ENCODE results near the gene SCML1. TPM values are rescaled to one million over a fixed set of nuclear protein-coding genes. Genes with fewer than 3 reads are reported as not detected.

SCML1 gene, protein sequence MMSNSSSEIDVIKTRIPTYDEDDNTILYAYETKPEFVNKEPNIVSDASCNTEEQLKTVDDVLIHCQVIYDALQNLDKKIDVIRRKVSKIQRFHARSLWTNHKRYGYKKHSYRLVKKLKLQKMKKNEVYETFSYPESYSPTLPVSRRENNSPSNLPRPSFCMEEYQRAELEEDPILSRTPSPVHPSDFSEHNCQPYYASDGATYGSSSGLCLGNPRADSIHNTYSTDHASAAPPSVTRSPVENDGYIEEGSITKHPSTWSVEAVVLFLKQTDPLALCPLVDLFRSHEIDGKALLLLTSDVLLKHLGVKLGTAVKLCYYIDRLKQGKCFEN
- total RNA-seq: 10 to 100 TPM in 1 of 2 donors, 1 to 10 TPM in 1; 5.9 to 47.6 TPM

- H3K36me3 ChIP-seq: no peaks in the 10 kb centered on the region
- peak within 1 kb of the TSS; percentile 88 to 93 for H3K27ac ChIP-seq
- H3K27me3 ChIP-seq (replicated peaks; ENCODE audit: insufficient read depth): no peaks in the 10 kb centered on the region
- TF ChIP-seq POLR2A (IDR thresholded peaks at IDR 0.05) (peak; percentile 65), POLR2AphosphoS5 (IDR thresholded peaks at IDR 0.05) (peak; percentile 74)
- TF ChIP-seq, protein P1, sequence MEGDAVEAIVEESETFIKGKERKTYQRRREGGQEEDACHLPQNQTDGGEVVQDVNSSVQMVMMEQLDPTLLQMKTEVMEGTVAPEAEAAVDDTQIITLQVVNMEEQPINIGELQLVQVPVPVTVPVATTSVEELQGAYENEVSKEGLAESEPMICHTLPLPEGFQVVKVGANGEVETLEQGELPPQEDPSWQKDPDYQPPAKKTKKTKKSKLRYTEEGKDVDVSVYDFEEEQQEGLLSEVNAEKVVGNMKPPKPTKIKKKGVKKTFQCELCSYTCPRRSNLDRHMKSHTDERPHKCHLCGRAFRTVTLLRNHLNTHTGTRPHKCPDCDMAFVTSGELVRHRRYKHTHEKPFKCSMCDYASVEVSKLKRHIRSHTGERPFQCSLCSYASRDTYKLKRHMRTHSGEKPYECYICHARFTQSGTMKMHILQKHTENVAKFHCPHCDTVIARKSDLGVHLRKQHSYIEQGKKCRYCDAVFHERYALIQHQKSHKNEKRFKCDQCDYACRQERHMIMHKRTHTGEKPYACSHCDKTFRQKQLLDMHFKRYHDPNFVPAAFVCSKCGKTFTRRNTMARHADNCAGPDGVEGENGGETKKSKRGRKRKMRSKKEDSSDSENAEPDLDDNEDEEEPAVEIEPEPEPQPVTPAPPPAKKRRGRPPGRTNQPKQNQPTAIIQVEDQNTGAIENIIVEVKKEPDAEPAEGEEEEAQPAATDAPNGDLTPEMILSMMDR (IDR thresholded peaks at IDR 0.05): no peak
- H3K4me3 ChIP-seq: peak within 1 kb of the TSS; percentile 45 to 46
- under 1% methylated on average over 43 of the region's 67 CpGs for WGBS
- no peaks in the 10 kb centered on the region for H3K4me1 ChIP-seq (replicated peaks)
- no peaks in the 10 kb centered on the region for H3K9me3 ChIP-seq
- intact Hi-C loops (cut with DNase I): no loop called here
- peak; percentile 97 for DNase-seq (ENCODE audit: low spot score)
Observed at GRCh38 chrX:17736856-17737709, at the start of gene SCML1. TSS of gene SCML1 (plus strand) at chrX:17737493. CDS start at chrX:17744187, 6,694 bp downstream.

- intact Hi-C loops (cut with DNase I): loop anchor here (5.0 kb wide), 2 partner anchors 95 to 310 kb away; partner anchors contain the start of gene NHS
- no peaks in the 10 kb centered on the region for H3K4me1 ChIP-seq (replicated peaks)
- no peaks in the 10 kb centered on the region for H3K9me3 ChIP-seq
- H3K4me3 ChIP-seq: no peak overlapping the region
- WGBS: 100% methylated on average over 5 of the region's 14 CpGs
- TF ChIP-seq, protein P1 (IDR thresholded peaks at IDR 0.05): no peak
- no peak for TF ChIP-seq POLR2AphosphoS5 (IDR thresholded peaks at IDR 0.05)
- no peak for TF ChIP-seq POLR2A (IDR thresholded peaks at IDR 0.05)
- no peak for DNase-seq (ENCODE audit: low spot score)
- H3K27me3 ChIP-seq (replicated peaks; ENCODE audit: insufficient read depth): no peaks in the 10 kb centered on the region
- no peaks in the 10 kb centered on the region for H3K36me3 ChIP-seq
- no peak overlapping the region for H3K27ac ChIP-seq
Observed at GRCh38 chrX:17687648-17688047, 49.6 kb upstream of the SCML1 start.

DNA sequence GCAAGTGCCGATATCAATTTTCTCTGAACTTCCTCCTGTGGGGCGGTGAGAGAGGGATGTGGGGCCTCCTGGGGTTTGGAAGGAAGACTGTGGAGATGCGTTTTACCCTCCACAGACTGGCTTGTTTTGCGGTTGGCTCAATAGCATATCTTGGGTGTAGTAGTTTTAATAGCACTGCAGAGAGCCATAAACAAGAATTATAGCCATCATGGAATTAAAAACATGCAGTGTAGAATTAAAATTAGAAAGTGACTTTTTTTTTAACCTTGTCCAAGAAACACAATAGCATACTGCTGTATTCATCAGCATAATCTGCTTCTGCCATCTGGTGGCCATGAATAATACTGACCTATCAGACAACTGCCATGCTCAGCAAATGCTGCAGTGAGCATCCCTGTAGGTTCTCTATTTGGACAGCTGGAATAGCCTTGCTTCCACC, 47.3 kb upstream of the SCML1 start:
- no peaks in the 10 kb centered on the region for H3K36me3 ChIP-seq
- H3K4me1 ChIP-seq (replicated peaks): no peaks in the 10 kb centered on the region
- H3K27me3 ChIP-seq (replicated peaks; ENCODE audit: insufficient read depth): no peaks in the 10 kb centered on the region
- peak; percentile 56 for DNase-seq (ENCODE audit: low spot score)
- H3K4me3 ChIP-seq: no peak overlapping the region
- WGBS: 2% methylated on average over 4 of the region's 4 CpGs
- no peak for TF ChIP-seq POLR2A (IDR thresholded peaks at IDR 0.05)
- TF ChIP-seq, protein P1 (IDR thresholded peaks at IDR 0.05): peak in 3 of 4 experiments; percentile 48 to 78 (median 65)
- peak; percentile 41 for TF ChIP-seq POLR2AphosphoS5 (IDR thresholded peaks at IDR 0.05)
- intact Hi-C loops (cut with DNase I): loop anchor here (5.0 kb wide), 4 partner anchors 98 to 808 kb away; partner anchors contain the start of gene NHS
- H3K9me3 ChIP-seq: no peaks in the 10 kb centered on the region
- no peak overlapping the region for H3K27ac ChIP-seq

GRCh38 chrX:17692709-17693346, 44.5 kb upstream of the SCML1 start:
- TF ChIP-seq, protein P1 (IDR thresholded peaks at IDR 0.05): no peak
- no peak for TF ChIP-seq POLR2AphosphoS5 (IDR thresholded peaks at IDR 0.05)
- TF ChIP-seq POLR2A (IDR thresholded peaks at IDR 0.05): no peak
- intact Hi-C loops (cut with DNase I): loop anchor here (5.0 kb wide), 2 partner anchors 451 to 811 kb away; no protein-coding TSS in a partner anchor
- Histone ChIP-seq H3K4me1 (replicated peaks) (no peaks in the 10 kb centered on the region), H3K27me3 (replicated peaks; ENCODE audit: insufficient read depth) (no peaks in the 10 kb centered on the region), H3K27ac (no peak overlapping the region), H3K9me3 (no peaks in the 10 kb centered on the region), H3K4me3 (no peak overlapping the region), H3K36me3 (no peaks in the 10 kb centered on the region)
- no peak for DNase-seq (ENCODE audit: low spot score)
- 82% methylated on average over 4 of the region's 5 CpGs for WGBS
